Measurements from ENCODE around the gene C8A. TPM values are rescaled to one million over a fixed set of nuclear protein-coding genes. Genes with fewer than 3 reads are reported as not detected.

C8A gene
- total RNA-seq, 1 experiment from 2014 or later = 0.13 TPM

GRCh38 chr1:56872597-56872996, 18.0 kb downstream of the C8A start (continued):
- TF ChIP-seq ARID4B (CRISPR knock-in tag; IDR thresholded peaks at IDR 0.05; ENCODE audit: borderline replicate concordance) (no peak), ZNF532 (CRISPR knock-in tag; IDR thresholded peaks at IDR 0.05; ENCODE audit: borderline replicate concordance) (no peak), TP53 (CRISPR knock-in tag; IDR thresholded peaks at IDR 0.05) (no peak), USF1 (CRISPR knock-in tag; IDR thresholded peaks at IDR 0.05) (no peak), ZNF138 (CRISPR knock-in tag; conservative IDR thresholded peaks at IDR 0.05) (no peak), FOXK1 (CRISPR knock-in tag; IDR thresholded peaks at IDR 0.05) (no peak), STAT6 (CRISPR knock-in tag; conservative IDR thresholded peaks at IDR 0.05; ENCODE audit: low read depth) (no peak)

- ChIA-PET POLR2A (no interaction called here), CTCF (interaction anchor here (0.6 kb wide), 1 partner anchor 198 kb away, joined by 3 read pairs; no protein-coding TSS in a partner anchor)
- Mint-ChIP-seq H3K9me3 (no peaks in the 10 kb centered on the region), H3K27me3 (ENCODE audit: low read depth) (peaks cover 13% of the 10 kb centered on the region), H3K4me1 (no peaks in the 10 kb centered on the region), H3K4me3 (no peak overlapping the region), H3K27ac (no peak overlapping the region), H3K36me3 (no peaks in the 10 kb centered on the region)
- ATAC-seq (no peak), DNase-seq (ENCODE audit: low spot score) (no peak)
- TF ChIP-seq NFYB (CRISPR knock-in tag; conservative IDR thresholded peaks at IDR 0.05; ENCODE audit: low read depth) (no peak), CTCF (IDR thresholded peaks at IDR 0.05) (no peak), NR1H2 (CRISPR knock-in tag; IDR thresholded peaks at IDR 0.05) (no peak), FOXK1 (CRISPR knock-in tag; IDR thresholded peaks at IDR 0.05) (no peak), TEAD1 (CRISPR knock-in tag; IDR thresholded peaks at IDR 0.05) (no peak), PREB (CRISPR knock-in tag; IDR thresholded peaks at IDR 0.05; ENCODE audit: borderline replicate concordance) (no peak), SOX15 (CRISPR knock-in tag; IDR thresholded peaks at IDR 0.05) (no peak), ZNF671 (CRISPR knock-in tag; IDR thresholded peaks at IDR 0.05) (no peak), TCF7 (CRISPR knock-in tag; IDR thresholded peaks at IDR 0.05; ENCODE audit: low read depth) (no peak), AR (CRISPR knock-in tag; IDR thresholded peaks at IDR 0.05) (no peak), ESRRA (CRISPR knock-in tag; IDR thresholded peaks at IDR 0.05; ENCODE audit: borderline replicate concordance) (no peak)
Measured at GRCh38 chr1:56873213-56873612, 18.6 kb downstream of the C8A start.
